Hematopoietic multipotent progenitor cell treated with erythropoietin and hydrocortisone succinate and interleukin-3 and kit ligand, for 17 days (in vitro differentiated cells): Measurements from ENCODE around the gene PIP5K1C.

Experiments
- DNase-seq: peaks from one replicate; pipeline ENCODE4 v3.0.0-alpha.2; 2015; ENCODE audit warnings: low spot score

The PIP5K1C gene

DNA sequence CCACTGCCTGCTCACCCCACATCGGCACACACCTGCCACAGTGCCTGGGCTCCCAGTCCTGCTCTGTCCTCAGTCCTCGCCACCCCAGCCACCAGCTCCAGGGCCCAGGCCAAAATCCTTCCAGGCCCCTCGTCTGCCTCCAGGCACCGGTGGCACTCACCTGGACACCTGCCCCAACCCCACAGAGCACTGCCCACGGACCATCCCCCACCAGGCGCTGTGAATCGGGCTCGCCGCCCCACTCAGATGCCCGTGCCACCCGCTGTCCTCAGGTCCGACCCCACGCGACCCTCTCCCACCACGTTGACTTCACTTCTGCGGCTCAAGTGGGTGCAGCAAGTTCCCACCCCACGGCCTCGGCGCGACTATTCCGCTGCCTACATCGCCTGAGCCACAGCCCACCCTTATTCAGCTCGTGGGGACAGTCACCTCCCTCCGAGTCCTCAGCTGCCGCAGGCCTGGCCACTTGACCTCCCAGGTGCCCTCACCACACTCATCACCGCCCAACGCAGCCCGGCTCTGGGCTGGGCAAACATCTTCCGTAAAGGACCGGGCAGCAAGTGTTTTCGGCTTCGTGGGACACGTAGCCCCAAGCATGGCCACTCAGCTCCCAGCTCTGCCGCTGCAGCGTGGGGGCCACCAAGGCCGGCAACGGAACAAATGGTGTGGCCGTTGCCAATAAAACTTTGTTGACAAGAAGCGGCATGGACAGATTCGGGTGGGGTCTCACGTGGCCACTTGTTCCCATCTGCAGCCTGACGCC, 5.7 kb downstream of the PIP5K1C start:
- DNase-seq: no peak

DNA sequence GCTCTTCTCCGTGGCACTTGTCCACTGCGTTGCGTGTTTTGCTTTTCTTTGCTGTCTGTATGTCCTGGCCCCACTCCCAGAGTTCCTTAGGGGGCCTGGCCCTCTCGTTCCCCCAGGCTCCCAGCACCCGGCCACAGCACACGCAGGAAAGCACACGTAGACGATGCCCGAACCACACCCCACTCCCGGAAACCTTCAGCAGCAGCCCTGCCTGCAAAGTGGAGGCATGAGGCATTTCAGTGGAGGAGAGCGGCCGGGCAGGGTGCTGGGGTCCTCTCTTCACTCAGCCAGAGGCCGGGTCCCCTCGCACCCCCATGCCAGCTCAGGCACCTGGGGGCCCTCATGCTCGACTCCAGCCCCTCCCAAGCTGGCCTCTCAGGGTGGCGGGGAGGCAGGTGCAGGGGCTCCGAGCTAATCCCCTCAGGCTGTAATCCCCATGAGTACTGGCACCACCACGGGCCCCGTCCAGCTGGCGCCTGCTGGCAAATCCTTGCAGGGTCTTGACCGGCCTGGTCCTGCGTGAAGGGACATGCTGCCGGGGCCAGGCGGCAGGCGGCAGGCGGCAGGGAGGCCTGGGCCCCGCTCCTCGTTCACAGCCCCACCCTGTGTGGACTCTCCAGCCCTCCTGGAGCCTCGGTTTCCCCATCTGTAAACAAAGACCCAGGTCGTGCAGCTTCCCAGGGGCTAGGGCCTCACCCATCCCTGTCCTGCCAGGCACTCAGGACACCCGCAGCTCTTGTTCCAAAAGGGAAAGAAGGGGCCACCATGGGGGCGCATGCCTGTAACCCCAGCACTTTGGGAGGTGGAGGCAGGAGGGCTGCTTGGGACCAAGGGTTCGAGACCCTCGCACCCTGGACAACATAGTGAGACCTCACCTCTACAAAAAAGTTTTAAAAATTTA, 7.0 kb downstream of the PIP5K1C start:
- no peak for DNase-seq

DNA sequence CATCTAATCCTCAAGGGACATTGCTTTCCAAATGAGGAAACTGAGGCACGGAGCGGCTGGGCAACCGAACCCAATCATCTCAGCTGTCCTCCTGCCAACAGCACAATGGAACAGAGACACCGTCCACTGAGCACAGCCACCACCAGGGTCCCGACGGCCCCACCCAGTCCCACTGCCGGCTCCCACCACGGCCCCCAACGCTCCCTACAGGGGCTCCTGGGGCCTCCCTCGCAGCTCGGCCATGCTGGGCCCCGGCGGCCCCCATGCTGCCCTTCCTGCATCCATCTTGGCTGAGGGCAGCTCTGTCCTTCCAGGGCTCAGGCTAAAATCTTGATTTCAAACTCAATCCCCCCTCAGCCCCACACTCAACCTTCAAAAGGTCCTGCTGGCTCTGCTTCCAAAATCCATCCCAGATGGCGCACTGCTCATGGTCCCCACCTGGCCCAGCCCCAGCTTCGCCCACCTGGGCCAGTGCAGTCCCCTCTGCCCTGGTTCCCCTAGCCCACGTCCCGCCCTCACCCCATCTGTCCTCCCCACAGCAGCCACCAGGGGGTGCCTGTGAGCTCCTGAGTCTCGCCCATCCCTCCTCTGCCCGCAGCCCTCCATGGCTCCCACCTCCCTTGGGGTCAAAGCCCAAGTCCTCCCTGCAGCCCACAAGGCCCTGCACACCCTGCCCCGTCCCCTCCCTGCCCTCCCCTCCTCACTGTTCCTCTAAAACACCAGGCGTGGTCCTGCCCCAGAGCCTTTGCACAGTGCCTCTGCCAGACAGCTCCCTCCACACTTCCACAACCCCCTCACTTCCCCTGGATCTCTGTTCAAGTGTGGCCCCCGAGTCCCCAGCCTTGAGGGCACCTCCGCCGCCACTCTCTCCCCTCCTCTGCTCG, 7.9 kb downstream of the PIP5K1C start:
- peak; percentile 44 for DNase-seq

DNA sequence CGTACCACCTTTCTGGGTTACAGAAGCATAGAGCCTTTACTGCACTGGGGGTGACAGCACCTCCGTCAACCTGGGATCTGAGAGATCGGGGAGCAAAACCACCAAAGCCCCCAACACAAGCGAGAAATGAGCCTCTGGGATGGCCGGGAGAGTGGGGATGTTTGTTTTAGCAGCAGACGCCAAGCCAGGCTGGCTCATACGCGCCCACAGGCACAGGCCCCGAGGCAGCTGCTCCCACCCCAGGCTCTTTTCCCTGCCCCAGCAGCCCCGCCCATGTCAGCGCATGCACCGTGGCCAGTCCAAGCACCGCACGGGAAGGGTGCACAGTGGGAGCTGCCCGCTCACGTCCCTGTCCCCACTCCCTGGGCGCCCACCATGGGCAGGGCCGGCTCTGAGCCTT, 8.5 kb downstream of the PIP5K1C start:
- no peak for DNase-seq

DNA sequence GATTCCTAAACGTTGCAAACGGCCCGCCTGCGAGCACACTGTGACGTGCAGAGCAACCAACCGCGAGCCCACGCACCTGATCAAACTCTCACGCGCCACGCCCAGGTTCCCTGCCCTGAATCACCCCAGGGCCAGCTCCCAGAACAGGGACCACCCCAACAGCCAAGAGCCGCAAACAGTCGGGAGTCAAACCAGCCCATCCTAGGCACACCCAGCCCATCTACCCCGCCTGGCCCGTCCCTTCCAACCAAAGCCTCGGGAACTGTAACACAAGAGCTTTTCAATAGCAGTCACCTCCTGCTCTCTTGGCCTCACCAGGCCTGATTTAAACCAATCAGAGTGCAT, 8.9 kb downstream of the PIP5K1C start:
- DNase-seq: no peak

DNA sequence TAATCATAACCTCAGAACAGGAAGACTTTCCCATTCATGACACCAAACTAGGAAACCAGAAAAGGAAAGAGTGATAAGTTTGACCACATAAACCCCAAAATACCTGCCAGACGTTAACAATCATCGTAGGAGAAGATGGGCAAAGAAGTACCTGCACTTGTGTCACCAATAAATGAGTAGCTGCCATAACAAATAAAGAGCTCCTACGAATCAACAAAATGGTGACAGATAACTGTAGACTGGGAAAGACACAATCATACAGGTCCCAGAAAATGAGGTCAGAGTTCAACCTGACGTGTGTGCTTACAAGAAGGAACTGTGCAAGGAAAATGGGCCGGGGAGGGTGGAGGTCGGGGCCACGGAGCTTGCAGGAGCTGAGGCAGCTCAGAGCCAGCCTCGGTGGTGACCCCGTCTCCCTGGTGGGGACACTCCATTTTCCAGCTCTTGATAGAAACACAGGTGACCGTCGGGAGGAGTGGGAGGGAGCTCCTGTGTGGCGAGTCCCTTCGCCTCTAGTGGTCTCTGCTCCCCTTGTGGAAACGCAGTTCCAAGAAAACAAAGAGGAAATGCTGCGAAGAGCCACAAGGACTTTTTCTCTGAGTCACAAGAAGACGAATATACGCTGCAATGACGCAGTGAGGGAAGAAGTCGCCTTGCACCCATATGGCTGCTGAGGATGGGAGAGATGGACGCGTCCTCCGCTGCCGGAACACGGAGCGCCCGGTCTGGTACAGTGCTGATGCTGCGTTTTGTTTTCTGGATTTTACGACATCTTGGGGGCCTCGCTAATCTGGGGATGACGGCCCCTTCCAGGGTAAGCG, 9.5 kb downstream of the PIP5K1C start:
- no peak for DNase-seq

DNA sequence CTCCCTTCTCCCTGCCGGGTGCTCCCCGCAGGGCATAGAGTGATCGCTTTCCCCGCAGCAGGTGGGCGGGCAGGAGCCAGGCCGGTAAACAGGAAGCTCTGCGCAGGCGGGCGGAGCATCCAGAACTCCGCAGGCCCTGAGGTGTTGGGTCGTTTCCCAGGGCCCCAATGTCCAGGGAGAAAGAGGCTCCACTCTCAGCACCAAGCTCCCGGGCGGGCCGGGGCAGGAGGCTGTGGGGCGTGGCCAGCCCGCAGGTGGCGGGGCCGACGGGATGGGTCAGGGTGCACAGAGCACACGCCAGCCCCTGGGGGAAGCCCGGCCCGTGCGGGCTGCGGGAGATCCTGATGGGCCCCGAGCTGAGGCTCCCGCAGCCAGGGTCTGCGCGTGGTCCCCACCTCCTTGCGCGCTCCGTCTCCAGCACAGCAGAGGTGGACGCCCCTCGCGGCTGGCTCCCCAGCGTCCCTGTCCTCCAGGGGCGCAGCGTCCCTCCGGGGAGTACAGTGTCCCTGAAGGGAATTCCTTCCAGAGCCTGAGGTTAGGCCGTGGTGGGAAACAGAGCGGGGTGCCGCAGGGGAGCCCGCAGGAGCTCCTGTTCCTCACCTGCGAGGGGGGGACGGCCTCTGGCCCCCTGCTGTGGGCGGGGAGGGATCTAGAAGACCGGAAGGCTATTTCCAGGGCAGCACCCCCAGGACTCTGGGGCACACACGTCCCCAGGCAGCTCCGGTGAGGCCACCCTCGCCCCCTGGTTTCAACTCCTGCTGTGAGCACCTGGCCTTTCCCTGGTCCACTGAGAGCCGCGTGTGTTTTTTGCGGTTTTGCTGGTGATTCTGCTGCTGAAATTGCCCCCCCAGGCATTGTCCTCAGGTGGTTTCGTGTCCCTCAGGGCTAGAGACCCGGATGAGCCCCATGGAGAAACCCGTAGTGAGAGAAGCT, 12.2 kb downstream of the PIP5K1C start:
- no peak for DNase-seq

DNA sequence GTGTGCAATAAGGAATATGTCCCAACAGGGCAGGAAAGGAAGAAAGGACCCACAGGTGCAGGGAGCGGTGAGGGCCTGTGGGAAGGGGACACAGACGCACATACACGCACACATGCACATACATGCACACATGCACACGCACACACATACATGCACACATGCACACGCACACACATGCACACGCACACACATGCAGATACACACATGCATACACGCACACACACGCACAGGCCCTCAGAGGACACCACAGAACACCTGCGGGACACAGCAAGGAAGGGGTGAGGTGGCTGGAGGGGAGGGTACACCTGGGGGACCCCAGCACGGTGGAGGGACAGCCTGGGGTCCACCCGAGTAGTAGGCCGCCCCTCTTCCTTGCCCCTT, 12.9 kb downstream of the PIP5K1C start:
- no peak for DNase-seq

DNA sequence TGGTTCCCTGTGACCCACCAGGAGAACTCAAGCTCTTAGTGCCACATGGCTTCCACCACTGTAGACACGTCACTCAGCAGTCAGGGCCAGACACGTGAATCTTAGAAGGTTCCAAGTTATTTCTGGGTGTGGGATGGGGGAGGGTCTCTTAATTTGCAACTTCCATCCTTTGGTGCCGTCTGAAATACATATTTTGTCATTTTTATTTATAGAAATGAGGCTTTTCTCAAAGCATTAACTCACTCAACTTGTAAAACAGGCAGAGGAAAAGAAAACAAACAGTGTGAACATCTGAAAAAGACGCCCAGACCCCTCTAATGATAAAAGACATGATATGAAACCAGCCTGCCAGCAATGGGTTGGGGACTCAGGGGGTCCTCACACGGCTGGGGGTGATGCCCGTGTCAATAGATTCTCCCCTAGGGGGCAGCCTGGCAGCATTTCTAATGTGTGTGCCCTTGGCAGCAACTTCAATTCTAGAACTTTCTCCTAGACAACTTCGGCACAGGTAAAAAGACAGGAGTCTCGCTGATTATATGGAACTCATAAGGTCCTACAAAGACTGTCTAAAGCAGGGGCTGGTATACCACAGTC, 15.4 kb downstream of the PIP5K1C start:
- DNase-seq: no peak

DNA sequence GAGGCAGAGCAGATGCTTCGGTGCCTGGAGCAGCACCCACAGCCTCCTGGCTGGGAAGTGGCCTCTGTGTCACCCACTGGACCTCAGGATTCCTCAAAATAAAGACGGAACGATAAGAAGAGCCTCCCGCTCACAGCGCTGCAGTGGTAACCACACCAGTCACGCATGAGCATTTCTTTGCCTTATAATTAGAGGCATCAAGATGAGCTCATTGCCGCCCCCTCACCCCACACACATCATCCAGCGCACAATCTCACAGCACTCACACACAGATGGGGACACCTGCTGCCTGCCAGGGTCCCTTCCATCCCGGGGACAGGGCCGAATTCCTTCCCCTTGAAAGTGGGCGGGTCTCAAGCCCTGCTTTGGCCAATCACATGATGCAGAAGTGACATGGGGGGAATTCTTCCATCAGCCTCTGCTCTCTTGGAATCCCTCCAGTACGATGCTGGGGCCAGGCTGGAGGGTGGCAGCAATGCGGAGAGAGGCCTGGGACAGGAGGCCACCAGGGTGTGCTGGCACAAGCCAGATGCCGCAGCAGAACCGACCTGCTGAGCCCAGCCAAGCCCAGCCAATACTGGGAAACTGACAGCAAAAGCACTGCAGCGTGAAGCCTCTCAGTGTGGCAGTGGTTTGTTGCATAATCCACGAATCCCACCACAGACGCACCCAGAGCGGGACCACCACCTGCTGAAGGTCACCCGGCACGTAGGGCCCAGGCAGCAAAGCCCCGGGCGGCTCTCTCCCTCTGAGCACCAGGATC, 16.0 kb downstream of the PIP5K1C start:
- no peak for DNase-seq

DNA sequence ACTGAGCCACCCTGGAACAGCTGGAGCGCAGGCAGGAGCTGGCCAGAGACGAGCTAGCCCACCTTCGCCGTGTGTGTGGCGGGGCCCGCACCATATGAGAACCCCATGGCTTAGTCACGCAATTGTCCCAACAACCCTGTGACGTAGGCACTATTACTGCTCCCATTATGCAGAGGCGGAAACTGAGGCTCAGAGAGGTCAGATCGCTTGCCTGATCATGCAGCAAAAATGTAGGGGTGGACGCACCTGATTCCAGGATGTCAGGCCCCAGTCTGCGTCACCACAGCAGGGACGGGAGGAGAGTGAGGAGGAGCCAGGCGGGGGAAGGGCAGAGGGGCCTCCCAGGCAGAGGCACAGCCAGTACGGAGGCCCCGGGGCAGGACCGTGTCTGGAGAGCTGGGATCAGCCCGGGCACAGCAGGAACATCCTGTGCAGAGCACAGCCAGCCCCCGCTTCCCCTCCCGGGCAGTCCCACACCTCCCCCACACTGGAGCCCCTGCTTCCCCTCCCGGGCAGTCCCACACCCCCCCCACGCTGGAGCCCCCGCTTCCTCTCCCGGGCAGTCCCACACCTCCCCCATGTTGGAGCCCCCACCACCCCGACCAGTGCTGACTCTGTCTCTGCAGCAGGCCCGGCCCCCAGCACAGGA, 16.7 kb downstream of the PIP5K1C start:
- no peak for DNase-seq

DNA sequence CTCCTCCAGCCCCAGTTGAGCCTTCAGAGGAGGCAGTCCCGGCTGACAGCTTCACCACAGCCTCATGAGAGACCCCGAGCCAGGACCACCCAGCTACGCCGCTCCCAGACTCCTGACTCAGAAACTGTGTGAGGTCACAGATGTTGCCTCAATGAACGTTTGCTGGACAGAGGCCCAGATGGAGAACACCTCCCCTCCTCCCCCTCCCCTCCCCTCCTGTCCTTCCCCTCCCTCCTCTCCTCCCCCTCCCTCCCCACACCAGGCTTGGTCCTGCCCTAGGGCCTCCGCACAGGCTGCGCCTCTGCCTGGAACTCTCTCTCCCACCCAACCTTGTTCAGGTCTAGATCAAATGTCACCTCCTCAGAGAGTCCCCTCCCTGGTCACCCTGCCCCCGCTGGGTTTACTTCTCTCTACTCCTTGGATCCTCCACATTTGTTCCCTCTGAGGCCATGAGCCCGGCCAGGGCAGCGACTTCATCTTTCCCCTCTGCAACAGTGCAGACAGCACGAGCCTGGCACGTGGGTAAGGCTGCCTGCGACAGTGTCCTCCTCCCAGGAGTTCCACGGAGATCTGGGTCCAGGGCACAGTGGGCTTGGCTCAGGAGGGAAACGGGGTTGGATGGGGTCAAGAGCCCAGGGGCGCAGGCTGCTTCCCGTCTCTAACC, 17.4 kb downstream of the PIP5K1C start:
- no peak for DNase-seq

DNA sequence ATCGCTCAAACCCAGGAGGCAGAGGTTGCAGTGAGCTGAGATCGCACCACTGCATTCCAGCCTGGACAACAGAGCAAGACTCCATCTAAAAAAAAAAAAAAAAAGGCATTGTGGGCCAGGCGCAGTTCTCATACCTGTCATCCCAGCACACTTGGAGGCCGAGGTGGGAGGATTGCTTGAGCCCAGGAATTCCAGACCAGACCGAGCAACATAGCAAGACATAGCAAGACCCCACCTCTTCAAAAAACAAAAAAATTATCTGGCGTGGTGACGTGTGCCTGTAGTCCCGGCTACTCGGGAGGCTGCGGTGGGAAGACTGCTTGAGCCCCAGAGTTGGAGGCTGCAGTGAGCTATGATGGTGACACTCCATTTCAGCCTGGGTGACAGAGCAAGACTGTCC, 18.0 kb downstream of the PIP5K1C start:
- no peak for DNase-seq

DNA sequence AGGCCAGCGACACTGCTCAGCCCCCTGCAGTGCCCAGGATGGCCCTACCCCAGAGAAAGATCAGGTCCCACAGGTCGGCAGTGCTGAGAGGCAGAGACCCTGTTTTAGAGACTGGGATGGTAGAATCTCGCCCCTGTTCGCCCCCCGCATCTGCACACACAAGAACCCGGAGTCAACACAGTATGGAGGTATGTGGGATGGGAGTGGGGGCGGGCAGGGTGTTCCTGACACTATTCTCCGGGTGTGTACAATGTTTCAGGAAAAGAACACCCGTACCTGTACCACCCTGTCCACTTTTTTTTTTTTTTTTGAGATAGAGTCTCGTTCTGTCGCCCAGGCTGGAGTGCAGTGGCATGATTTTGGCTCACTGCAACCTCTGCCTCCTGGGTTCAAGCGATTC, 19.3 kb downstream of the PIP5K1C start:
- no peak for DNase-seq

DNA sequence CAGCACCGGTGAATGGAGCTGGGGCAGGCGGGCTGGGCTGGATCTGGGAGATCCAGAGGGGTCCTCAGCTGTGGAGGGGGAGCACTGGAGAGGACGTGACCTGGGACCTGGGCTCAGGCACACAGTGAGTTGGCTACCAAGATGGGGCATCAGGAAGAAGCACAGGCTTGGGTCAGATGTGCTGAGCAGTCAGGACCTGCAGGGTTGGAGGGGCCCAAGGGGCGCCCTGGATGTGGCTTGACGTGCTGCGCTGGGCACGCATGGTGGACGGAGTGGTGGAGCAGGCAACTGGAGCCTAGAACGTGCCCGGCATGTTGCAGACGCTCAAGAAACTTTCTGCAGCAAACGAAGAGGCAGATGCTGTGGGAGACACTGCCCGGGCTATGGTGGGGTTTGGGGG, 20.7 kb downstream of the PIP5K1C start:
- DNase-seq: no peak

DNA sequence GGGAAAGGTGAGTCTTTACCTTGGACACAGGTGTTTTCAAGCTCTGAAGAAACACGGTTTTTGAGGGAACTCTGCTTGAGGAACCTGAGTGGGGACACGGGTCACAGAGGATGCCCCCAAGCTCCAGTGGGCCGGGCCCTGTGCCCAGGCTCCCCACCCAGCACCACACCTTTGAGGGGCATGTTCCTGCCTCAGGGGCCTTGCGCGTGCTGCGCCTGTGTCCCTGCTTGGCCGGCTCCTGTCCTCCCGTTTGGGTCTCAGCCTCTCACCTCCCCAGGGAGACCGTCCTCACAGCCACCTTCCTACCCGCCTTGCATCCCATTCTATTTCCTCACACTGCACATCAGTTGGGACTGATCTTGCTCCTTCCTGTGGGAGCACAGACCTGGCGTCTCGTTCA, 21.1 kb downstream of the PIP5K1C start:
- DNase-seq: no peak

DNA sequence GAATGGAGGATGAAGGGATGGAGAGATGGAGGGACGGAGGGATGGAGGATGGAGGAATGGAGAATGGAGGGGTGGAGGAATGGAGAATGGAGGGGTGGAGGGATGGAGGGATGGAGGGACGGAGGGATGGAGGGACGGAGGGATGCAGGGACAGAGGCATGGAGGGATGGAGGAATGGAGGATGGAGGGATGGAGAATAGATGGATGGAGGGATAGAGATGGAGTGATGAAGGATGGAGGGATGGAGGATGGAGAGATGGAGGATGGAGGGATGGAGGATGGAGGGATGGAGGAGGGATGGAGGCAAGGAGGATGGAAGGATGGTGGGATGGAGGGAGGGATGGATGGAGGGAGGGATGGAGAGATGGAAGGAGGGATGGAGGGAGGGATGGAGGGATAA, 22.1 kb downstream of the PIP5K1C start:
- DNase-seq: no peak
